PC-3 (cell line): ENCODE data around the gene MORC1. TPM values are rescaled to one million over a fixed set of nuclear protein-coding genes. Genes with fewer than 3 reads are reported as not detected.

ENCODE experiments used
- ATAC-seq: fragments of 200-7000 bp; cut with Tn5 transposase; 2 replicates; pipeline ENCODE4 v1.9.1; 2020; ENCODE audit warnings: mild to moderate bottlenecking, moderate library complexity
- BruUV-seq: library from RNA; stranded (reverse); fragments of 400-500 nt; replicated peaks from 2 replicates; lab custom pipeline; 2021; lab: Mats Ljungman, UMichigan
- CTCF ChIA-PET: fragments of 300-600 bp; sonication (Branson Sonifier 250); formaldehyde crosslinking; loops from one replicate; lab custom pipeline; 2022; ENCODE audit warnings: antibody characterized with exemption; lab: Charles Lee
- POLR2A ChIA-PET: fragments of 300-600 bp; sonication (Branson Sonifier 250); formaldehyde crosslinking; loops from one replicate; lab custom pipeline; 2022; ENCODE audit warnings: antibody characterized with exemption; ENCODE audit not compliant: unreplicated experiment; lab: Charles Lee
- DNase-seq: peaks from one replicate; pipeline ENCODE4 v3.0.0-alpha.2; 2015
- H2AFZ ChIP-seq: fragments of 300-600 bp; sonication (generic); 2 replicates; pipeline ENCODE4 v1.6.0; 2016; ENCODE audit warnings: antibody characterized with exemption, low read length
- H3F3A ChIP-seq: fragments of 300-600 bp; sonication (generic); one replicate; pipeline ENCODE4 v1.6.0; 2017; ENCODE audit warnings: antibody characterized with exemption, low read length, control low read depth, mild to moderate bottlenecking; ENCODE audit not compliant: unreplicated experiment
- H3K27ac ChIP-seq: fragments of 300-600 bp; sonication (generic); 2 replicates; pipeline ENCODE4 v1.5.1; 2016; ENCODE audit warnings: mild to moderate bottlenecking, low read length
- H3K27me3 ChIP-seq: fragments of 300-600 bp; sonication (generic); 2 replicates; pipeline ENCODE4 v1.6.1; 2016; ENCODE audit warnings: low read length, mixed read lengths
- H3K36me3 ChIP-seq: fragments of 300-600 bp; sonication (generic); 2 replicates; pipeline ENCODE4 v1.6.1; 2016; ENCODE audit warnings: low read depth, mixed run types, low read length, mixed read lengths
- H3K4me1 ChIP-seq: fragments of 300-600 bp; sonication (generic); 2 replicates; pipeline ENCODE4 v1.5.1; 2016; ENCODE audit warnings: low read length; ENCODE audit not compliant: insufficient read depth
- H3K4me2 ChIP-seq: fragments of 300-600 bp; sonication (generic); 2 replicates; pipeline ENCODE4 v1.6.0; 2016; ENCODE audit warnings: low read length
- H3K4me3 ChIP-seq: fragments of 300-600 bp; sonication (generic); 2 replicates; pipeline ENCODE4 v1.5.1; 2016; ENCODE audit warnings: mild to moderate bottlenecking, low read length, mixed read lengths
- H3K79me2 ChIP-seq: fragments of 300-600 bp; sonication (generic); 2 replicates; pipeline ENCODE4 v1.6.1; 2017; ENCODE audit warnings: low read length, mixed read lengths
- H3K9ac ChIP-seq: fragments of 300-600 bp; sonication (generic); 2 replicates; pipeline ENCODE4 v1.6.0; 2016; ENCODE audit warnings: mild to moderate bottlenecking, low read length
- H3K9me2 ChIP-seq: fragments of 300-600 bp; sonication (generic); replicated peaks from 2 replicates; pipeline ENCODE4 v1.6.1; 2016; ENCODE audit warnings: mixed run types, low read length, mixed read lengths
- H3K9me3 ChIP-seq: fragments of 300-600 bp; sonication (generic); 2 replicates; pipeline ENCODE4 v1.6.1; 2016; ENCODE audit warnings: low read length, mixed read lengths
- H4K20me1 ChIP-seq: fragments of 300-600 bp; sonication (generic); 2 replicates; pipeline ENCODE4 v1.6.1; 2016; ENCODE audit warnings: low read length, mixed read lengths
- EZH2 ChIP-seq: fragments of 300-600 bp; sonication (generic); IDR thresholded peaks from one replicate; pipeline ENCODE4 v1.6.1; 2017; ENCODE audit warnings: antibody characterized with exemption, mild to moderate bottlenecking, low read length; ENCODE audit not compliant: unreplicated experiment
- EZH2phosphoT487 ChIP-seq: fragments of 300-600 bp; sonication (generic); IDR thresholded peaks from 2 replicates; pipeline ENCODE4 v1.6.1; 2018; ENCODE audit warnings: mild to moderate bottlenecking, antibody characterized with exemption, low read length, borderline replicate concordance
- intact Hi-C: fragments of 100-400 bp; cut with micrococcal nuclease; formaldehyde crosslinking; loops from 2 replicates; pipeline ENCODE4 v1.9.0; 2023
- total RNA-seq: library from RNA; depleted of rRNA; stranded (reverse); fragments of >200 nt; gene quantifications from 2 replicates; pipeline ENCODE4 v1.2.3, GENCODE V29; 2014
- TF ChIP-seq, protein P1 (sequence below): fragments of 300-600 bp; sonication (generic); conservative IDR thresholded peaks from 2 replicates; pipeline ENCODE4 v1.5.1; 2017; ENCODE audit warnings: antibody characterized with exemption, low read depth, mild to moderate bottlenecking, low read length

The MORC1 gene
- total RNA-seq, 1 experiment from 2014 or later, result not detected

DNA sequence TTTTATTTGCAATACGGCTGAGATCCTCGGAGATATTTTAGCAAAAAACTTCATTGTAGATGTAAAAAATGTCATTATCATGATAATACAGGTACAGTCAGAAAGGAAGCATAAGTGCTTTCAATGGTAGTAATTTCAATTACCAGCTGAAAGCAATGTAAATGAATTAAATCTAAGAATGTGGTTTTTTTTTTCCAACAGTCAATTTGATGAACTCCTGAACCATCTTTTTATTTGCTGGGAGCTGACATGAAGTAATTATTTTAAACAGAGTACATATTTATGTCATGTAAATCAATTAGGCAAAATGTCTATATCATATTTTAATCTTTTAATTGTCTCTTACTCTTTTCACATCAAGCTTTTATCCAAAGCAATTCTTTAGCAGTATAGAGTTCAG, 70.6 kb downstream of the MORC1 start:
- ATAC-seq, result no peak

GRCh38 chr3:109045271-109046040, 72.5 kb downstream of the MORC1 start:
- BruUV-seq, result no TSS peak
- H3K9ac ChIP-seq, result no peak overlapping the region
- DNase-seq, result no peak
- no peaks in the 10 kb centered on the region for H3K4me1 ChIP-seq
- ChIA-PET CTCF (no interaction called here), POLR2A (no interaction called here)
- no peaks in the 10 kb centered on the region for H3K9me3 ChIP-seq
- no peaks in the 10 kb centered on the region for H3K79me2 ChIP-seq
- no peaks in the 10 kb centered on the region for H3F3A ChIP-seq
- H3K9me2 ChIP-seq, result no peaks in the 10 kb centered on the region
- no peaks in the 10 kb centered on the region for H3K36me3 ChIP-seq
- H3K4me3 ChIP-seq, result no peak overlapping the region
- H3K4me2 ChIP-seq, result no peak overlapping the region
- H2AFZ ChIP-seq, result no peak overlapping the region
- no peak for TF ChIP-seq EZH2phosphoT487
- no peak for TF ChIP-seq EZH2
- TF ChIP-seq, protein P1, sequence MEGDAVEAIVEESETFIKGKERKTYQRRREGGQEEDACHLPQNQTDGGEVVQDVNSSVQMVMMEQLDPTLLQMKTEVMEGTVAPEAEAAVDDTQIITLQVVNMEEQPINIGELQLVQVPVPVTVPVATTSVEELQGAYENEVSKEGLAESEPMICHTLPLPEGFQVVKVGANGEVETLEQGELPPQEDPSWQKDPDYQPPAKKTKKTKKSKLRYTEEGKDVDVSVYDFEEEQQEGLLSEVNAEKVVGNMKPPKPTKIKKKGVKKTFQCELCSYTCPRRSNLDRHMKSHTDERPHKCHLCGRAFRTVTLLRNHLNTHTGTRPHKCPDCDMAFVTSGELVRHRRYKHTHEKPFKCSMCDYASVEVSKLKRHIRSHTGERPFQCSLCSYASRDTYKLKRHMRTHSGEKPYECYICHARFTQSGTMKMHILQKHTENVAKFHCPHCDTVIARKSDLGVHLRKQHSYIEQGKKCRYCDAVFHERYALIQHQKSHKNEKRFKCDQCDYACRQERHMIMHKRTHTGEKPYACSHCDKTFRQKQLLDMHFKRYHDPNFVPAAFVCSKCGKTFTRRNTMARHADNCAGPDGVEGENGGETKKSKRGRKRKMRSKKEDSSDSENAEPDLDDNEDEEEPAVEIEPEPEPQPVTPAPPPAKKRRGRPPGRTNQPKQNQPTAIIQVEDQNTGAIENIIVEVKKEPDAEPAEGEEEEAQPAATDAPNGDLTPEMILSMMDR, result no peak
- intact Hi-C loops, result no loop called here
- H3K27ac ChIP-seq, result no peak overlapping the region
- no peak for ATAC-seq
- H4K20me1 ChIP-seq, result no peaks in the 10 kb centered on the region
- peaks cover 14% of the 10 kb centered on the region for H3K27me3 ChIP-seq

More for the DNA sequence above, 70.6 kb downstream of the MORC1 start:
- H3K36me3 ChIP-seq, result no peaks in the 10 kb centered on the region
- H3K27me3 ChIP-seq, result peaks cover 21% of the 10 kb centered on the region
- no peak overlapping the region for H3K4me3 ChIP-seq
- no peaks in the 10 kb centered on the region for H3K9me2 ChIP-seq
- no peak overlapping the region for H2AFZ ChIP-seq
- no peak overlapping the region for H3K9ac ChIP-seq
- H3K9me3 ChIP-seq, result no peaks in the 10 kb centered on the region
- no peak for TF ChIP-seq EZH2
- TF ChIP-seq, protein P1, result no peak
- TF ChIP-seq EZH2phosphoT487, result no peak
- H3K27ac ChIP-seq, result no peak overlapping the region
- H3K4me2 ChIP-seq, result no peak overlapping the region
- BruUV-seq, result no TSS peak
- ChIA-PET POLR2A (no interaction called here), CTCF (interaction anchor here (1.1 kb wide), 1 partner anchor 23 kb away, joined by 5 read pairs; no protein-coding TSS in a partner anchor)
- no peaks in the 10 kb centered on the region for H4K20me1 ChIP-seq
- H3K79me2 ChIP-seq, result no peaks in the 10 kb centered on the region
- intact Hi-C loops, result no loop called here
- no peaks in the 10 kb centered on the region for H3F3A ChIP-seq
- no peak for DNase-seq
- no peaks in the 10 kb centered on the region for H3K4me1 ChIP-seq

- Histone ChIP-seq H3K4me1 (no peaks in the 10 kb centered on the region), H3K36me3 (no peaks in the 10 kb centered on the region), H3K9ac (no peak overlapping the region), H3F3A (no peaks in the 10 kb centered on the region), H3K27ac (no peak overlapping the region), H3K9me2 (no peaks in the 10 kb centered on the region), H3K4me2 (no peak overlapping the region), H3K4me3 (no peak overlapping the region), H3K27me3 (peaks cover 41% of the 10 kb centered on the region), H4K20me1 (no peaks in the 10 kb centered on the region), H3K79me2 (no peaks in the 10 kb centered on the region), H2AFZ (no peak overlapping the region), H3K9me3 (no peaks in the 10 kb centered on the region)
- BruUV-seq, result no TSS peak
- DNase-seq (no peak), ATAC-seq (no peak)
- intact Hi-C loops, result no loop called here
- no peak for TF ChIP-seq EZH2
- no peak for TF ChIP-seq EZH2phosphoT487
- TF ChIP-seq, protein P1, result no peak
- POLR2A ChIA-PET, result no interaction called here
- CTCF ChIA-PET, result no interaction called here
These were observed 82.9 kb downstream of the MORC1 start for GRCh38 chr3:109035082-109035481.
